HEK293 (cell line): ENCODE measurements around the gene SLC6A6.

Experiments used
- CTCF ChIA-PET: fragments of 350-600 bp; formaldehyde crosslinking; extraction: SDS; loops from one replicate; lab custom pipeline; 2021; ENCODE audit warnings: antibody characterized with exemption; lab: Yijun Ruan, JAX
- POLR2A ChIA-PET: fragments of 300-600 bp; formaldehyde crosslinking; extraction: SDS; loops from one replicate; lab custom pipeline; 2020; ENCODE audit warnings: antibody characterized with exemption, inconsistent platforms; lab: Yijun Ruan, JAX
- H3K27ac ChIP-seq: fragments of 200-500 bp; sonication (Bioruptor generic); 2 replicates; pipeline ENCODE4 v1.5.1; 2014; ENCODE audit warnings: low read depth, low read length, control low read depth, inconsistent platforms; ENCODE audit errors: extremely low read depth
- H3K36me3 ChIP-seq, 2 experiments: fragments of 200-500 bp in 1 of 2; sonication (Bioruptor generic) in 1 of 2; 1 replicate in 1 of 2; 2 replicates in 1 of 2; pipeline ENCODE4 v1.5.1; 2014 to 2017; ENCODE audit warnings: inconsistent platforms in 2 of 2, low read length in 2 of 2; ENCODE audit not compliant: control insufficient read depth in 2 of 2, insufficient read depth in 1 of 2
- H3K4me1 ChIP-seq: fragments of 200-500 bp; sonication (Bioruptor generic); 2 replicates; pipeline ENCODE4 v1.5.1; 2014; ENCODE audit warnings: mild to moderate bottlenecking, low read length, inconsistent platforms; ENCODE audit not compliant: control insufficient read depth, insufficient read depth
- H3K4me3 ChIP-seq: 2 replicates; pipeline ENCODE4 v1.5.1; 2011; ENCODE audit warnings: low read depth, mild to moderate bottlenecking, control low read depth, low read length, moderate library complexity
- H3K9me3 ChIP-seq: fragments of 200-500 bp; sonication (Bioruptor generic); 2 replicates; pipeline ENCODE4 v1.5.1; 2014; ENCODE audit warnings: low read depth, low read length, inconsistent platforms; ENCODE audit not compliant: control insufficient read depth, insufficient read depth
- GLIS1 ChIP-seq: fragments of 450-650 bp; formaldehyde crosslinking; IDR thresholded peaks from 2 replicates; pipeline ENCODE4 v1.5.1; 2016; ENCODE audit warnings: missing biosample characterization, missing genetic modification characterization
- GLIS2 ChIP-seq: fragments of 450-650 bp; formaldehyde crosslinking; IDR thresholded peaks from 2 replicates; pipeline ENCODE4 v1.5.1; 2016; ENCODE audit warnings: missing biosample characterization, missing genetic modification characterization
- HOXC10 ChIP-seq: sonication (generic); formaldehyde crosslinking; IDR thresholded peaks from 2 replicates; pipeline ENCODE4 v1.8.1; 2023; ENCODE audit warnings: mild to moderate bottlenecking, missing genetic modification reagents
- TRIM28 ChIP-seq: IDR thresholded peaks from 2 replicates; pipeline ENCODE4 v1.6.1; 2011; ENCODE audit warnings: low read length, control low read depth, borderline replicate concordance
- ZEB2 ChIP-seq: fragments of 450-650 bp; formaldehyde crosslinking; IDR thresholded peaks from 2 replicates; pipeline ENCODE4 v1.5.1; 2016; ENCODE audit warnings: missing biosample characterization, missing genetic modification characterization
- ZFP3 ChIP-seq: fragments of 450-650 bp; formaldehyde crosslinking; IDR thresholded peaks from 2 replicates; pipeline ENCODE4 v1.5.1; 2016; ENCODE audit warnings: low read depth, missing biosample characterization, missing genetic modification characterization
- ZFP41 ChIP-seq: fragments of 450-650 bp; formaldehyde crosslinking; IDR thresholded peaks from 2 replicates; pipeline ENCODE4 v1.5.1; 2016; ENCODE audit warnings: missing biosample characterization, missing genetic modification characterization, borderline replicate concordance
- ZNF114 ChIP-seq: fragments of 450-650 bp; formaldehyde crosslinking; IDR thresholded peaks from 2 replicates; pipeline ENCODE4 v1.5.0; 2017; ENCODE audit warnings: missing biosample characterization, missing genetic modification characterization
- ZNF133 ChIP-seq: fragments of 450-650 bp; formaldehyde crosslinking; IDR thresholded peaks from 2 replicates; pipeline ENCODE4 v1.5.1; 2016; ENCODE audit warnings: missing biosample characterization, missing genetic modification characterization
- ZNF19 ChIP-seq: fragments of 450-650 bp; formaldehyde crosslinking; IDR thresholded peaks from 2 replicates; pipeline ENCODE4; 2016; ENCODE audit warnings: missing biosample characterization, missing genetic modification characterization, low read depth
- ZNF248 ChIP-seq: fragments of 450-650 bp; formaldehyde crosslinking; IDR thresholded peaks from 2 replicates; pipeline ENCODE4 v1.5.1; 2017; ENCODE audit warnings: missing biosample characterization, missing genetic modification characterization
- ZNF311 ChIP-seq: fragments of 450-650 bp; formaldehyde crosslinking; IDR thresholded peaks from 2 replicates; pipeline ENCODE4 v1.5.1; 2017; ENCODE audit warnings: missing biosample characterization, missing genetic modification characterization, borderline replicate concordance
- ZNF354C ChIP-seq: fragments of 450-650 bp; formaldehyde crosslinking; IDR thresholded peaks from 2 replicates; pipeline ENCODE4 v1.5.1; 2016; ENCODE audit warnings: missing biosample characterization, missing genetic modification characterization, low read depth, borderline replicate concordance
- ZNF37A ChIP-seq: fragments of 450-650 bp; IDR thresholded peaks from 2 replicates; pipeline ENCODE4 v1.5.1; 2018; ENCODE audit warnings: missing biosample characterization, missing genetic modification characterization
- ZNF664 ChIP-seq: fragments of 450-650 bp; formaldehyde crosslinking; IDR thresholded peaks from 2 replicates; pipeline ENCODE4 v1.5.1; 2016; ENCODE audit warnings: missing biosample characterization, missing genetic modification characterization
- ZNF768 ChIP-seq: fragments of 450-650 bp; formaldehyde crosslinking; IDR thresholded peaks from 2 replicates; pipeline ENCODE4 v1.5.1; 2018; ENCODE audit warnings: missing biosample characterization, mild to moderate bottlenecking, missing genetic modification characterization
- TF ChIP-seq, protein P1 (sequence below): fragments of 450-650 bp; formaldehyde crosslinking; IDR thresholded peaks from 2 replicates; pipeline ENCODE4 v1.5.1; 2016; ENCODE audit warnings: missing biosample characterization, missing genetic modification characterization

The SLC6A6 gene

DNA sequence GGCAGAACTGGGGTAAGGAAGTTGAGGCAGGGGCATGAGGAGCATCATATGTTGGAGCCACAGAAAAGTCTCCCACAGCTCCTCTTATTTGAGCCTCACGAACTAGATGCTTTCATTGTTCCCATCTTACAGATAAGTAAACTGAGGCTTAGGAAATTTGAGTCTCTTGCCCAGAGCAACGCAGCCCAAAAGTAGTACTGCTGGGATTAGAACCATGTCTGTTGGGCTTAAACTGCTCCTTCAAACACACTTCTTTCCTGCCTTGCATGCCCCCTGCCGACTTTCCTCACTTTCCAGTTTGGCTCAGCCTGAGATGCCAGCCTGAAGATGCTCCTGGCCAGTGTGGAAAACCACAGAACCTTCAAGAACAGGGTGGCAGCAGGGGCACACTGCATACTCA lies 43.1 kb upstream of the SLC6A6 start (continued):
- TF ChIP-seq ZNF354C (tag by site-specific recombination) (no peak), ZNF37A (tag by site-specific recombination) (no peak), ZNF133 (tag by site-specific recombination) (no peak)
- TF ChIP-seq, protein P1, sequence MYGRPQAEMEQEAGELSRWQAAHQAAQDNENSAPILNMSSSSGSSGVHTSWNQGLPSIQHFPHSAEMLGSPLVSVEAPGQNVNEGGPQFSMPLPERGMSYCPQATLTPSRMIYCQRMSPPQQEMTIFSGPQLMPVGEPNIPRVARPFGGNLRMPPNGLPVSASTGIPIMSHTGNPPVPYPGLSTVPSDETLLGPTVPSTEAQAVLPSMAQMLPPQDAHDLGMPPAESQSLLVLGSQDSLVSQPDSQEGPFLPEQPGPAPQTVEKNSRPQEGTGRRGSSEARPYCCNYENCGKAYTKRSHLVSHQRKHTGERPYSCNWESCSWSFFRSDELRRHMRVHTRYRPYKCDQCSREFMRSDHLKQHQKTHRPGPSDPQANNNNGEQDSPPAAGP = no peak

DNA sequence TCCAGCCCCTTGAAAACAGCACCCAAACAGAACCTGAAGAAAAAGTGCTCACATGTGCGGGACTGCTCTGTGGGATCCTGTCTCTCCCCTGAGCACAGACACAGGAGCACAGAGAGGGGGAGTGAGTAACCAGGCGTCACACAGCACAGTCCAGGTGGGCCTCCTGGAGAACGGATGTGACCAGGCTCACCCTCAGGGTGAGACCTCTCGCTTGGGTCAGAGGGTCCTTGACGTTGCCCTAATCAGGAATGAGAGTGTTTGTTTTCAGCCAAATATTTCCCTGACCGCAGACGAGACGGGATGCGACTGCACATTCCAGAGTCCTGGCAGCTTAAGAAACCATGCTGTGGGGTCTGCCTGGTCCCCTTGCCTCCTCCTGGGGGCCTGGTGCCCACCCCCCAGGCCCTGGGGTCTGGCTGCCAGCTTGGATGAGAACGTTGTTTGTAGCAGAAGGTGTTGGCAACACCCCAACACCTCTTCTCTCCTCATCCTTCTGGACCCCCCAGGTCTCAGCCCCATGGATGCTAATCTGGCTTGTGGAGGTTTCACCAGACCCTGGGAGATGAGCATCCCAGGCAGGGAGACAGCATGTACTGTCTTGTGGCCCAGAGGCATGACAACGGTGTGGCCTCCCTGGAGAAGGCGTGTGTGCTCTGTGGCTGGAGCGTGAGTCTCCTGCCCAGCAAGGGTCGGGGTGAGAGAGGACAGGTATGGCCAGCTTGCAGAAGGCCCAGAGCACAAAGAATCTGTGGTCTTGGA lies 42.1 kb upstream of the SLC6A6 start:
- ChIA-PET CTCF (interaction anchor here (1.0 kb wide), 1 partner anchor 10 kb away, joined by 4 read pairs; no protein-coding TSS in a partner anchor), POLR2A (no interaction called here)
- no peak for TF ChIP-seq ZEB2
- no peak for TF ChIP-seq ZNF664 (tag by site-specific recombination)
- peak; percentile 64 for TF ChIP-seq GLIS2 (tag by site-specific recombination)
- TF ChIP-seq GLIS1 (tag by site-specific recombination) = peak; percentile 99
- peak; percentile 93 for TF ChIP-seq ZNF768
- no peak for TF ChIP-seq TRIM28
- no peak for TF ChIP-seq ZNF248 (tag by site-specific recombination)
- no peak for TF ChIP-seq ZFP41 (tag by site-specific recombination)
- no peak overlapping the region for H3K4me3 ChIP-seq
- no peak overlapping the region for H3K27ac ChIP-seq
- no peaks in the 10 kb centered on the region for H3K4me1 ChIP-seq
- H3K9me3 ChIP-seq = no peaks in the 10 kb centered on the region
- H3K36me3 ChIP-seq = no peaks in the 10 kb centered on the region

DNA sequence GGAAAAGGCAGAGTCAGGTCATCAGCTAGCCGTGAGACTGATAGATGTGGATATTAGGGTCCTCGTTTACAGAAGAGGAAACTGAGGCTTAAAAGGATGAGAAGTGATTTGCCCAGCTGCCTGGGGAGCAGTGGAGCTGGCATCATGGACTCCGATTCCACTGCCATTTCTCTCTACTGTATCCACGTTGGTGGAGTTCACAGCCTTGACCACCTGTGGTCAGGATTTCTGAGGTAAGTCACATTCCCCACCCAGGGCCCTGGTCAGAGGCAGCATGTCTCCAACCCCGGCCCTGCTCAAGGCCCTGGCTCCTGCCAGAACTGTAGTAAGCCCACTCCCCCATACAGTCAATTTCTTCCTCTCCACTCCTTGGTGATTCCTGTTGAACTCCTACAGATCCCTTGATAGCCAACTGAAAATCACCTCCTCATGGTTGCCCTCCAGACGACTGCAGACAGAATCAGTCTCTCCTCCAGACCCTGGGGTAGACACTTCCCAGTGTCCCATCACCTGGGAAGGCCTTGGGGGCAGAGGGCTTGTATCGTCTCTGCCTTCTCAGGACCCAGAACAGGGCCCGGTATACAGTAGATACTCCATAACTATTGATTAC lies 41.2 kb upstream of the SLC6A6 start:
- H3K4me3 ChIP-seq = no peak overlapping the region
- ChIA-PET POLR2A (no interaction called here), CTCF (interaction anchor here (1.0 kb wide), 1 partner anchor 9 kb away, joined by 4 read pairs; no protein-coding TSS in a partner anchor)
- peak; percentile 76 for TF ChIP-seq ZFP3
- TF ChIP-seq HOXC10 (CRISPR knock-in tag) = no peak
- H3K36me3 ChIP-seq = no peaks in the 10 kb centered on the region
- no peak overlapping the region for H3K27ac ChIP-seq
- H3K4me1 ChIP-seq = no peaks in the 10 kb centered on the region
- H3K9me3 ChIP-seq = no peaks in the 10 kb centered on the region

DNA sequence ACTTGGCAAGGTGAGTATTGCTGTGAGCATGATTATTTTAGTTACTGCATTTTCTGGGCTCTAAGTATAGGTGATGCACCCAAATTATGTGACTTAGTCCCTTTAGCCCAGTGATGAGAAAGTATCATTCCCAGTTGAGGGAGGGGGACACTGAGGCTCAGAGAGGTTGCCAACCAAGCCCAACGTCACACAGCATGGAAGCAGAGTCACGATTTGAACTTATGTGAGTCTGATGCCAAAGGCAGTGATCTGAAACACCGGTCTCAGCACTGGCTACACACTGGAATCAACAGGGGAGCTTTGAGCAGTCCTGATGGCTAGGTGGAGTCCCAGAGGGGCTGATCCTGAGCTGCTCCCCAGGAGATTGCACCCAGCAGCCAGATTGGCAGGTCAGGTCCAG lies 39.5 kb upstream of the SLC6A6 start:
- Histone ChIP-seq H3K36me3 (no peaks in the 10 kb centered on the region), H3K4me3 (no peak overlapping the region), H3K4me1 (no peaks in the 10 kb centered on the region), H3K27ac (no peak overlapping the region), H3K9me3 (no peaks in the 10 kb centered on the region)
- POLR2A ChIA-PET = no interaction called here
- CTCF ChIA-PET = interaction anchor here (1.0 kb wide), 1 partner anchor 8 kb away, joined by 3 read pairs; no protein-coding TSS in a partner anchor
- TF ChIP-seq ZNF19 (tag by site-specific recombination) (no peak), ZNF114 (tag by site-specific recombination) (no peak), ZNF768 (peak; percentile 87), ZNF311 (tag by site-specific recombination) (no peak)
